ENCODE data around the gene UROS.

Gene UROS

DNA sequence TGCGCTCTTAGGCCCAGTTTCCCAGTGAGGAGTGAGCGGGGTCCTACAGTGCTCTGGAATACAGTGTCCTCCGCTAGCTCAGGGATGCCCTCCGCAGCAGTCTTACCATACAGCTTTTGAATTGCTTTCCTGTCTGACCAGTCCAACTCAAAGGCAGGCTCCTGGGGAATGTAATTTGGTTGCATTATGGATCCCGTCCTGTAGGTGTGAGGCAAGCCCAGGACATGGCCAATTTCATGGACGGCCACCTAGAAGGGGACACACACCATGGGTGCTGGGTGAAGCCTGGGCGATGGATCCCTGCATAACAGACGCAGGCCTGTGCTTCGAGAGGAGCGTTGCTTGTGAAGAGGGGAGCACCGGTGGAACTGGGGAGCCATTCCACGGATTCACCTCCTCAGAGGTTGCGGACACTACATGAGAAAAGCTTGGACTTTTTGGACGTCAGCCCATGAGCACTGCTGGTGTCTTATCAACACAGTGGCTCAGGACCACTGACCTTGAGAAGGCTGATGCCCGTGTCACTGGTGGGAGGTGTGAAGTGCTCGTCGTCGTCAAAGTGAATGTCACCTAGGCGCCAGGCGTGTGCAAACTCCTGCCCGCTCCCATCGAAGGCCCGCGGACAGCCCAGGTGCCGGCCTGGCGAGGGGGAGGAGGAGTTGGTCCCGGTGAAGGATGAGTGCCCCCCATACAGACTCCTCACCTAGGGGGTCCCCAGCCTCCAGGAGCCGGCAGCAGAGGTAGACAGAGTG, 50.8 kb downstream of the UROS start:
- TF ChIP-seq, protein P1, sequence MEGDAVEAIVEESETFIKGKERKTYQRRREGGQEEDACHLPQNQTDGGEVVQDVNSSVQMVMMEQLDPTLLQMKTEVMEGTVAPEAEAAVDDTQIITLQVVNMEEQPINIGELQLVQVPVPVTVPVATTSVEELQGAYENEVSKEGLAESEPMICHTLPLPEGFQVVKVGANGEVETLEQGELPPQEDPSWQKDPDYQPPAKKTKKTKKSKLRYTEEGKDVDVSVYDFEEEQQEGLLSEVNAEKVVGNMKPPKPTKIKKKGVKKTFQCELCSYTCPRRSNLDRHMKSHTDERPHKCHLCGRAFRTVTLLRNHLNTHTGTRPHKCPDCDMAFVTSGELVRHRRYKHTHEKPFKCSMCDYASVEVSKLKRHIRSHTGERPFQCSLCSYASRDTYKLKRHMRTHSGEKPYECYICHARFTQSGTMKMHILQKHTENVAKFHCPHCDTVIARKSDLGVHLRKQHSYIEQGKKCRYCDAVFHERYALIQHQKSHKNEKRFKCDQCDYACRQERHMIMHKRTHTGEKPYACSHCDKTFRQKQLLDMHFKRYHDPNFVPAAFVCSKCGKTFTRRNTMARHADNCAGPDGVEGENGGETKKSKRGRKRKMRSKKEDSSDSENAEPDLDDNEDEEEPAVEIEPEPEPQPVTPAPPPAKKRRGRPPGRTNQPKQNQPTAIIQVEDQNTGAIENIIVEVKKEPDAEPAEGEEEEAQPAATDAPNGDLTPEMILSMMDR (conservative IDR thresholded peaks at IDR 0.05; ENCODE audit: control insufficient read depth, insufficient read depth, low read depth, low read length): no peak
- no peak overlapping the region for H3K4me3 ChIP-seq (ENCODE audit: control insufficient read depth, low read depth, low read length)
- DNase-seq (ENCODE audit: low read depth): no peak

DNA sequence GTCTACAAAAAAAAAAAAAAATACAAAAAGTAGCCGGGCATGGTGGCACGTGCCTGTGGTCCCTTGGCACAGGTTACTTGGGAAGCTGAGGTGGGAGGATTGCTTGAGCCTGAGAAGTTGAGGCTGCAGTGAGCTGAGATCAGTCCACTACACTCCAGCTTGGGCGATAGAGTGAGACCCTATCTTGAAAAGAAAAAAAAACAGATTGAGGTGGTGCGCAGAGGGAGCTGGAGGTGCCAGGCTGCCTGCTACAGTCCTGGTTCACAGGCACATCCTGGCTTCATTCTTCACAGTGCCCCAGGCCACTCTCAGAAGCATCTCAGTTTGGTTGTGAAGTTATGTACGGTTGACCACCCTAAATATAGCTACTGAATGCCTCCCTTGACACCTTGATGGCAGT, 52.2 kb downstream of the UROS start:
- DNase-seq (ENCODE audit: low read depth): no peak
- TF ChIP-seq, protein P1 (conservative IDR thresholded peaks at IDR 0.05; ENCODE audit: control insufficient read depth, insufficient read depth, low read depth, low read length): no peak
- H3K4me3 ChIP-seq (ENCODE audit: control insufficient read depth, low read depth, low read length): no peak overlapping the region

DNA sequence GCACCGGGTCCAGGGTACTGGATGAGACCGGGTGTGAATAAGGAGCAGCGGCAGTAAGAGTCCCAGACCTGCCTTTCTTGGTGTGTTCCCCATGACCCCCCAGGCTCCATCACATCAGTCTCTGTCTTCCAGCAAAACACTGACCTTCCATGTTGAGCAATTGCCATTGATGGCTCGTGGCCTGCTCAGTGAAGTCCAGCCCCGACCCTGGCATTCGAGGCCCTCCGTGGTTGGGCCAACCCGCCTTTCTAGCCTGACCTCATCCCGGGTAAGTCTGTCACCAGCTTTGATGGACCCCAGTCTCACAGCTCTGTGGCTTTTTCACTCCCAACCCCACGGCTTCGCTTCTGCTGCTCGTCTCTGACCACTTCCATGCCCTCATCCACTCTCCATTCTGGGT, 53.9 kb downstream of the UROS start:
- no peak for DNase-seq (ENCODE audit: low read depth)
- no peak overlapping the region for H3K4me3 ChIP-seq (ENCODE audit: control insufficient read depth, low read depth, low read length)
- TF ChIP-seq, protein P1 (conservative IDR thresholded peaks at IDR 0.05; ENCODE audit: control insufficient read depth, insufficient read depth, low read depth, low read length): no peak

DNA sequence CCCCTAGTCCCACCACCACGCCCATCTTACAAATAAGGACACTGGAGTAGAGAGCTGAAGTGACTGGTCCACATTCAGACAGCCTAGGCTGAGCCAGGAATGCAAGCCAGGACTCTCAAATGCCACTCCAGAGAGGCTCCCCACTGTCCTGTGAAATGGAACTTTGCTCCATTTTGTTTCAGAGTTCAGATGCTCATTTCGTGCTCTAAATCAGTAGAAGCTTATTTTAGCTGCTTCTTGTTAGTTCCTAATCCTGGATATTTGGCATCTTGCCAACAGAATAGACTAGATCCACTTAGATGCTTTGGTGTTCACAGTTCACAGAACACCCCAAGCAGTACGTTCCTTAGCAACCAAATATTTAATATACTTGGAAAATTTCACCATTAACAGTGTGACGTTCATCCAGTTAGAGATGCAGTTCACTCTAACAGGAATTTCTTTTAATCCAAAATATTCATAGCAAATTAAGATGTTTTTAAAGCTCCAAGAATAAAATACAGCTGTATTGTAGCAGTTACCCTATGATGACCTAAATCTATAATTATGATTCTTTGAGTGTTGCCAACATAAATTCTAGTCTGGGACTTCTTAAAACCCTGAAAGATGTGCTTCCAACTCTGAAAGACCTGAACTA, 54.7 kb downstream of the UROS start:
- no peak overlapping the region for H3K4me3 ChIP-seq (ENCODE audit: control insufficient read depth, low read depth, low read length)
- TF ChIP-seq, protein P1 (conservative IDR thresholded peaks at IDR 0.05; ENCODE audit: control insufficient read depth, insufficient read depth, low read depth, low read length): no peak
- peak; percentile 32 for DNase-seq (ENCODE audit: low read depth)

DNA sequence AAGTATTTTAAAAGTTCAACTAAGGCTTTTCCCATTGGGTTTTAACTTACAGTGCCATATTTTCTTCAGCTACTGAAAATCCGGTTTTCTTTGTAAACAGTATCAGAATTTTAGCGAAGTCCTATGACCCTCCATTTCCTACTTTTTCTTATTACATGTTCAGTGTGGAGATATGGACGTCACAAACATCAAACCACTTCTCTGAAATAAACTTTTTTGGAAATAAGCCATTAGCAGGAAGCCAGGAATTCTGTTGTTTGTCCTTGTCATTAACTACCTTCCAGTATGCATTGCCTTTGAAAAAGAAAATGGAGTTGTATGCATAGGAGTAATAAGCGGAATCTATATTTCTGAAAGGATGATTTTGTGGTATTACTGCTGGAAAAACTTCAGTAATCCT, 56.5 kb downstream of the UROS start:
- H3K4me3 ChIP-seq (ENCODE audit: control insufficient read depth, low read depth, low read length): no peak overlapping the region
- TF ChIP-seq, protein P1 (conservative IDR thresholded peaks at IDR 0.05; ENCODE audit: control insufficient read depth, insufficient read depth, low read depth, low read length): no peak
- no peak for DNase-seq (ENCODE audit: low read depth)

DNA sequence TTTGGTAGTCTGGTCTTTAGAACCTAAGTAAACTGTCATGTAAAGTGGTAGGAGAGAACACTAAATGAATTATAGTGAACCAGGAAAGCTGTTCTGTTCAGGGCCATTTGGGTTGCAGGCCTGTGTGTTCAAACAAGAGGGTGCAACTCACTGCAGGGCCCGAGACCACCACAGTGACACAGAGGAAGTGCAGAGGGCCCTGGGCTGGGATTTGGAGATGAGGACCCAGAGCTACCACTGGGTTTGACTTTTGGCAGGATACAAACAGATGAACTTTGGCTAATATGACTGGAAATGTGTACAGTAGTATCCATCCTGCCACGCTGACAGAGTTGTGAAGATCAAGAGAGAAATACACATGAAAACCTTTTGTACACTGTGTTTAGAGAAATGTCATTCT, 57.2 kb downstream of the UROS start:
- TF ChIP-seq, protein P1 (conservative IDR thresholded peaks at IDR 0.05; ENCODE audit: control insufficient read depth, insufficient read depth, low read depth, low read length): no peak
- H3K4me3 ChIP-seq (ENCODE audit: control insufficient read depth, low read depth, low read length): no peak overlapping the region
- no peak for DNase-seq (ENCODE audit: low read depth)

All from fibroblast of mammary gland (primary cell).